ENCODE data around the gene OR2AG1. TPM values are rescaled to one million over a fixed set of nuclear protein-coding genes. Genes with fewer than 3 reads are reported as not detected.
"Not testable (repeated sequence)": the region's sequence is repeated elsewhere in the genome, so short reads cannot be mapped to it uniquely, and the experiment has no call there.

Gene OR2AG1
- total and polyA plus RNA-seq, 3 donors from 2014 or later: not detected

- DNase-seq: no peak
- intact Hi-C loops (cut with DNase I; ENCODE audit: low total_unique reads): no loop called here
- no peaks in the 10 kb centered on the region for H3K36me3 ChIP-seq (ENCODE audit: low read depth, missing control alignments)
These were observed 4.3 kb upstream of the OR2AG1 start for GRCh38 chr11:6778518-6778917.

GRCh38 chr11:6780829-6781228 is 2.0 kb upstream of the OR2AG1 start:
- Histone ChIP-seq H3K4me1 (no peaks in the 10 kb centered on the region), H3K9me3 (no peaks in the 10 kb centered on the region), H3K36me3 (ENCODE audit: low read depth, missing control alignments) (no peaks in the 10 kb centered on the region), H3K4me3 (no peak overlapping the region), H3K27ac (no peak overlapping the region), H3K27me3 (no peaks in the 10 kb centered on the region)
- DNase-seq: no peak
- intact Hi-C loops (cut with DNase I; ENCODE audit: low total_unique reads): no loop called here
- no peak for TF ChIP-seq POLR2A (IDR thresholded peaks at IDR 0.05)
- no peak for TF ChIP-seq CTCF (IDR thresholded peaks at IDR 0.05)

More at GRCh38 chr11:6778518-6778917, 4.3 kb upstream of the OR2AG1 start:
- Histone ChIP-seq H3K9me3 (no peaks in the 10 kb centered on the region), H3K27ac (no peak overlapping the region), H3K27me3 (no peaks in the 10 kb centered on the region), H3K4me3 (no peak overlapping the region), H3K4me1 (no peaks in the 10 kb centered on the region)
- no peak for TF ChIP-seq CTCF (IDR thresholded peaks at IDR 0.05)
- TF ChIP-seq POLR2A (IDR thresholded peaks at IDR 0.05): no peak

GRCh38 chr11:6790546-6790945 is 7.7 kb downstream of the OR2AG1 start:
- H3K4me3 ChIP-seq: no peak overlapping the region
- H3K9me3 ChIP-seq: no peaks in the 10 kb centered on the region
- WGBS, 2 donors: 77 to 86% methylated on average over 2 of the region's 2 CpGs
- no peaks in the 10 kb centered on the region for H3K4me1 ChIP-seq
- no peak for TF ChIP-seq POLR2A (IDR thresholded peaks at IDR 0.05)
- TF ChIP-seq CTCF (IDR thresholded peaks at IDR 0.05): no peak
- DNase-seq: no peak
- no peaks in the 10 kb centered on the region for H3K27me3 ChIP-seq
- no peak overlapping the region for H3K27ac ChIP-seq
- intact Hi-C loops (cut with DNase I; ENCODE audit: low total_unique reads): no loop called here
- H3K36me3 ChIP-seq (ENCODE audit: low read depth, missing control alignments): no peaks in the 10 kb centered on the region

- DNase-seq: no peak
- Histone ChIP-seq H3K27ac (no peak overlapping the region), H3K9me3 (no peaks in the 10 kb centered on the region), H3K4me1 (no peaks in the 10 kb centered on the region), H3K4me3 (no peak overlapping the region), H3K27me3 (no peaks in the 10 kb centered on the region), H3K36me3 (ENCODE audit: low read depth, missing control alignments) (no peaks in the 10 kb centered on the region)
- intact Hi-C loops (cut with DNase I; ENCODE audit: low total_unique reads): no loop called here
- 88 to 98% methylated on average over 4 of the region's 4 CpGs for WGBS, 2 donors
- TF ChIP-seq CTCF (IDR thresholded peaks at IDR 0.05) (no peak), POLR2A (IDR thresholded peaks at IDR 0.05) (no peak)
These were observed 11.8 kb downstream of the OR2AG1 start for GRCh38 chr11:6794639-6795038.

GRCh38 chr11:6799402-6799801 is 16.6 kb downstream of the OR2AG1 start, which contains the start of gene OR6A2:
Gene OR6A2 (minus strand): TSS chr11:6799689. CDS start chr11:6795708, 3,981 bp downstream.
- Histone ChIP-seq H3K4me3 (no peak within 1 kb of the TSS), H3K9me3 (no peaks in the 10 kb centered on the region), H3K4me1 (no peaks in the 10 kb centered on the region), H3K36me3 (ENCODE audit: low read depth, missing control alignments) (no peaks in the 10 kb centered on the region), H3K27me3 (no peaks in the 10 kb centered on the region), H3K27ac (no peak within 1 kb of the TSS)
- intact Hi-C loops (cut with DNase I; ENCODE audit: low total_unique reads): no loop called here
- TF ChIP-seq CTCF (IDR thresholded peaks at IDR 0.05): no peak
- TF ChIP-seq POLR2A (IDR thresholded peaks at IDR 0.05): no peak
- WGBS, 2 donors: 80 to 86% methylated on average over 1 of the region's 1 CpG
- no peak for DNase-seq

- H3K4me3 ChIP-seq; H3K4me1 ChIP-seq; H3K36me3 ChIP-seq (ENCODE audit: low read depth, missing control alignments); intact Hi-C loops (cut with DNase I; ENCODE audit: low total_unique reads); H3K9me3 ChIP-seq; H3K27ac ChIP-seq; H3K27me3 ChIP-seq; DNase-seq: not testable (repeated sequence)
These were observed 18.3 kb downstream of the OR2AG1 start for GRCh38 chr11:6801075-6801474.

All from testis (tissue), 3 donors.